SK-N-SH treated with all-trans-retinoic acid at 6 μM for 48 hours (cell line): Measurements from ENCODE around the gene IL6ST.
A peak's percentile ranks its signal among the peaks of the same experiment; 100 is the strongest.

ENCODE experiments used
- ATAC-seq: fragments of 200-7000 bp; cut with Tn5 transposase; 3 replicates; pipeline ENCODE4 v1.9.1; 2020; ENCODE audit warnings: mild to moderate bottlenecking, moderate library complexity
- ARNTL ChIP-seq: fragments of 450-650 bp; formaldehyde crosslinking; IDR thresholded peaks from 2 replicates; pipeline ENCODE4 v1.5.0; 2020; ENCODE audit warnings: low read depth, mild to moderate bottlenecking, moderate library complexity, borderline replicate concordance
- BACH2 ChIP-seq: fragments of 250-450 bp; sonication (Bioruptor Pico); IDR thresholded peaks from 2 replicates; pipeline ENCODE4 v1.9.0; 2021; ENCODE audit warnings: mild to moderate bottlenecking, borderline replicate concordance
- ESRRG ChIP-seq: fragments of 250-450 bp; sonication (Bioruptor Pico); IDR thresholded peaks from 2 replicates; pipeline ENCODE4 v1.6.1; 2021; ENCODE audit warnings: mild to moderate bottlenecking
- GLIS3 ChIP-seq: fragments of 250-450 bp; sonication (Bioruptor Pico); IDR thresholded peaks from 2 replicates; pipeline ENCODE4 v1.5.0; 2020; ENCODE audit warnings: mild to moderate bottlenecking, moderate library complexity
- ISL1 ChIP-seq: fragments of 250-450 bp; sonication (Bioruptor Pico); IDR thresholded peaks from 2 replicates; pipeline ENCODE4 v2.1.2; 2022; ENCODE audit warnings: mild to moderate bottlenecking, moderate library complexity
- OSR1 ChIP-seq: fragments of 250-450 bp; sonication (Bioruptor Pico); IDR thresholded peaks from 2 replicates; pipeline ENCODE4 v1.8.0; 2022; ENCODE audit warnings: moderate library complexity, mild to moderate bottlenecking, inconsistent platforms
- PPARA ChIP-seq: fragments of 250-450 bp; sonication (Bioruptor Pico); IDR thresholded peaks from 2 replicates; pipeline ENCODE4 v1.5.0; 2020; ENCODE audit warnings: mild to moderate bottlenecking, borderline replicate concordance
- RARB ChIP-seq: fragments of 250-450 bp; sonication (Bioruptor Pico); IDR thresholded peaks from 2 replicates; pipeline ENCODE4 v1.8.0; 2021; ENCODE audit warnings: mild to moderate bottlenecking, moderate library complexity
- SNAI2 ChIP-seq: fragments of 250-450 bp; sonication (Bioruptor Pico); IDR thresholded peaks from 2 replicates; pipeline ENCODE4 v1.5.0; 2020; ENCODE audit warnings: mild to moderate bottlenecking, moderate library complexity
- TCF4 ChIP-seq: fragments of 250-450 bp; sonication (Bioruptor Pico); IDR thresholded peaks from 2 replicates; pipeline ENCODE4 v1.8.0; 2021; ENCODE audit warnings: mild to moderate bottlenecking, moderate library complexity, borderline replicate concordance
- TOX ChIP-seq: fragments of 250-450 bp; sonication (Bioruptor Pico); IDR thresholded peaks from 2 replicates; pipeline ENCODE4 v1.8.0; 2021; ENCODE audit warnings: mild to moderate bottlenecking, moderate library complexity, borderline replicate concordance
- ZC3H10 ChIP-seq: fragments of 250-450 bp; sonication (Bioruptor Pico); IDR thresholded peaks from 2 replicates; pipeline ENCODE4 v1.5.1; 2021; ENCODE audit warnings: mild to moderate bottlenecking, moderate library complexity
- ZFP3 ChIP-seq: fragments of 250-450 bp; sonication (Bioruptor Pico); IDR thresholded peaks from 2 replicates; pipeline ENCODE4 v1.5.0; 2020; ENCODE audit warnings: mild to moderate bottlenecking, moderate library complexity
- ZNF565 ChIP-seq: fragments of 450-650 bp; formaldehyde crosslinking; conservative IDR thresholded peaks from 2 replicates; pipeline ENCODE4 v1.5.0; 2020; ENCODE audit warnings: low read depth, mild to moderate bottlenecking, moderate library complexity
- ZNF70 ChIP-seq: fragments of 450-650 bp; formaldehyde crosslinking; IDR thresholded peaks from 2 replicates; pipeline ENCODE4 v1.5.0; 2020; ENCODE audit warnings: mild to moderate bottlenecking, moderate library complexity
- ZNF8 ChIP-seq: fragments of 450-650 bp; formaldehyde crosslinking; IDR thresholded peaks from 2 replicates; pipeline ENCODE4 v1.5.0; 2020; ENCODE audit warnings: mild to moderate bottlenecking, moderate library complexity
- TF ChIP-seq, protein P1 (sequence below): fragments of 250-450 bp; sonication (Bioruptor Pico); IDR thresholded peaks from 2 replicates; pipeline ENCODE4 v1.5.0; 2020; ENCODE audit warnings: mild to moderate bottlenecking, moderate library complexity
- TF ChIP-seq, protein P2 (sequence below): fragments of 250-450 bp; sonication (Bioruptor Pico); IDR thresholded peaks from 2 replicates; pipeline ENCODE4 v1.8.0; 2020; ENCODE audit warnings: mild to moderate bottlenecking, moderate library complexity, borderline replicate concordance
- TF ChIP-seq, protein P3 (sequence below): fragments of 250-450 bp; sonication (Bioruptor Pico); IDR thresholded peaks from 2 replicates; pipeline ENCODE4 v1.8.0; 2021; ENCODE audit warnings: low read depth, mild to moderate bottlenecking, moderate library complexity, borderline replicate concordance
- TF ChIP-seq, protein P4 (sequence below): fragments of 250-450 bp; sonication (Bioruptor Pico); IDR thresholded peaks from 2 replicates; pipeline ENCODE4 v1.5.1; 2021; ENCODE audit warnings: mild to moderate bottlenecking, moderate library complexity

IL6ST gene

DNA sequence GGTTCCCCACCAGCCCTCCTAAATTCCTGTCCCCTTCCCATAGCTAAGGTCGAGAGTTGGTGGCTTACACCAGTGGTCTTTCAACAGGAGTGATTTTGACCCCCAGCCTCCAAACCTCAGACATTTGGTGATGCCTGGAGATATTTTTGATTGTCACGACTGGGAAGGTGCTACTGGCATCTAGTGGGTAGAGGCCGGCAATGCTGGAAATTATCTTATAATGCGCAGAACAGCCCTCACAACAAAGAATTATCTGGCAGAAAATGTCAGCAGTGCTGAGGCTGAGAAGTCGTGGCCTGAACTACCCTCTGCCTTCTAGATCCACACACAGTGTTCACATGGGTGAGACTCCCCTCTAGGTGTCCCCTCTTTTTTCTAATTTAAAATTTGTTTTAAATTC, 74.0 kb downstream of the IL6ST start:
- peak; percentile 71 for ATAC-seq

DNA sequence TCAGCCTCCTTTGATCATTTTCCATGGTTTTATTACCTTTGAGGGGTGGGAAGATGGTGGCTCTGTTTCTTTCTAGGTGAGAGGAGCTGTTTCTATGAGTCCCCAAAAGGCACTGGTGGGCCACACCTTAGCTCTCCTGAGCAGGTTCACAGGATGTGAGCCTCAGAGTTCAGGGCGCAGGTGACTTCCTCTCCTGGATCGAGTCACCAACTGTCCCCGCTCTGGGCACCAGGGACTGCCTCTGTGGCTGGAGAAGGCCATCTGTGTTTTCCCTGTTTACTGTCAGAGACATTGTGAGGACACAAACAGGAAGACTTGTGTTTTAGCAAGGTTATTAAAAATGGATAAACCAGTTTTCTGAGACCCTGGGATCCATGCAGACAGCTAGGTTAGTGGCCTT, 75.1 kb downstream of the IL6ST start:
- ATAC-seq = no peak
- TF ChIP-seq TOX (CRISPR knock-in tag) (no peak), ZC3H10 (CRISPR knock-in tag) (no peak), OSR1 (CRISPR knock-in tag) (no peak), ZNF70 (no peak), ZNF565 (CRISPR knock-in tag) (no peak), ZNF8 (no peak), GLIS3 (CRISPR knock-in tag) (no peak), PPARA (CRISPR knock-in tag) (no peak)

More for the DNA sequence above, 74.0 kb downstream of the IL6ST start:
- no peak for TF ChIP-seq TCF4 (CRISPR knock-in tag)
- TF ChIP-seq, protein P1, sequence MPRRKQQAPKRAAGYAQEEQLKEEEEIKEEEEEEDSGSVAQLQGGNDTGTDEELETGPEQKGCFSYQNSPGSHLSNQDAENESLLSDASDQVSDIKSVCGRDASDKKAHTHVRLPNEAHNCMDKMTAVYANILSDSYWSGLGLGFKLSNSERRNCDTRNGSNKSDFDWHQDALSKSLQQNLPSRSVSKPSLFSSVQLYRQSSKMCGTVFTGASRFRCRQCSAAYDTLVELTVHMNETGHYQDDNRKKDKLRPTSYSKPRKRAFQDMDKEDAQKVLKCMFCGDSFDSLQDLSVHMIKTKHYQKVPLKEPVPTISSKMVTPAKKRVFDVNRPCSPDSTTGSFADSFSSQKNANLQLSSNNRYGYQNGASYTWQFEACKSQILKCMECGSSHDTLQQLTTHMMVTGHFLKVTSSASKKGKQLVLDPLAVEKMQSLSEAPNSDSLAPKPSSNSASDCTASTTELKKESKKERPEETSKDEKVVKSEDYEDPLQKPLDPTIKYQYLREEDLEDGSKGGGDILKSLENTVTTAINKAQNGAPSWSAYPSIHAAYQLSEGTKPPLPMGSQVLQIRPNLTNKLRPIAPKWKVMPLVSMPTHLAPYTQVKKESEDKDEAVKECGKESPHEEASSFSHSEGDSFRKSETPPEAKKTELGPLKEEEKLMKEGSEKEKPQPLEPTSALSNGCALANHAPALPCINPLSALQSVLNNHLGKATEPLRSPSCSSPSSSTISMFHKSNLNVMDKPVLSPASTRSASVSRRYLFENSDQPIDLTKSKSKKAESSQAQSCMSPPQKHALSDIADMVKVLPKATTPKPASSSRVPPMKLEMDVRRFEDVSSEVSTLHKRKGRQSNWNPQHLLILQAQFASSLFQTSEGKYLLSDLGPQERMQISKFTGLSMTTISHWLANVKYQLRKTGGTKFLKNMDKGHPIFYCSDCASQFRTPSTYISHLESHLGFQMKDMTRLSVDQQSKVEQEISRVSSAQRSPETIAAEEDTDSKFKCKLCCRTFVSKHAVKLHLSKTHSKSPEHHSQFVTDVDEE = no peak
- TF ChIP-seq, protein P2, sequence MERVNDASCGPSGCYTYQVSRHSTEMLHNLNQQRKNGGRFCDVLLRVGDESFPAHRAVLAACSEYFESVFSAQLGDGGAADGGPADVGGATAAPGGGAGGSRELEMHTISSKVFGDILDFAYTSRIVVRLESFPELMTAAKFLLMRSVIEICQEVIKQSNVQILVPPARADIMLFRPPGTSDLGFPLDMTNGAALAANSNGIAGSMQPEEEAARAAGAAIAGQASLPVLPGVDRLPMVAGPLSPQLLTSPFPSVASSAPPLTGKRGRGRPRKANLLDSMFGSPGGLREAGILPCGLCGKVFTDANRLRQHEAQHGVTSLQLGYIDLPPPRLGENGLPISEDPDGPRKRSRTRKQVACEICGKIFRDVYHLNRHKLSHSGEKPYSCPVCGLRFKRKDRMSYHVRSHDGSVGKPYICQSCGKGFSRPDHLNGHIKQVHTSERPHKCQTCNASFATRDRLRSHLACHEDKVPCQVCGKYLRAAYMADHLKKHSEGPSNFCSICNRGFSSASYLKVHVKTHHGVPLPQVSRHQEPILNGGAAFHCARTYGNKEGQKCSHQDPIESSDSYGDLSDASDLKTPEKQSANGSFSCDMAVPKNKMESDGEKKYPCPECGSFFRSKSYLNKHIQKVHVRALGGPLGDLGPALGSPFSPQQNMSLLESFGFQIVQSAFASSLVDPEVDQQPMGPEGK = no peak
- TF ChIP-seq OSR1 (CRISPR knock-in tag) = no peak
- TF ChIP-seq ISL1 (CRISPR knock-in tag) = no peak
- no peak for TF ChIP-seq BACH2 (CRISPR knock-in tag)
- TF ChIP-seq ARNTL (CRISPR knock-in tag) = no peak
- no peak for TF ChIP-seq RARB (CRISPR knock-in tag)
- TF ChIP-seq ZNF565 (CRISPR knock-in tag) = no peak
- TF ChIP-seq ESRRG (CRISPR knock-in tag) = no peak
- TF ChIP-seq, protein P3, sequence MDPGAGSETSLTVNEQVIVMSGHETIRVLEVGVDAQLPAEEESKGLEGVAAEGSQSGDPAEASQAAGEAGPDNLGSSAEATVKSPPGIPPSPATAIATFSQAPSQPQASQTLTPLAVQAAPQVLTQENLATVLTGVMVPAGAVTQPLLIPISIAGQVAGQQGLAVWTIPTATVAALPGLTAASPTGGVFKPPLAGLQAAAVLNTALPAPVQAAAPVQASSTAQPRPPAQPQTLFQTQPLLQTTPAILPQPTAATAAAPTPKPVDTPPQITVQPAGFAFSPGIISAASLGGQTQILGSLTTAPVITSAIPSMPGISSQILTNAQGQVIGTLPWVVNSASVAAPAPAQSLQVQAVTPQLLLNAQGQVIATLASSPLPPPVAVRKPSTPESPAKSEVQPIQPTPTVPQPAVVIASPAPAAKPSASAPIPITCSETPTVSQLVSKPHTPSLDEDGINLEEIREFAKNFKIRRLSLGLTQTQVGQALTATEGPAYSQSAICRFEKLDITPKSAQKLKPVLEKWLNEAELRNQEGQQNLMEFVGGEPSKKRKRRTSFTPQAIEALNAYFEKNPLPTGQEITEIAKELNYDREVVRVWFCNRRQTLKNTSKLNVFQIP (CRISPR knock-in tag) = no peak
- TF ChIP-seq ZFP3 (CRISPR knock-in tag) = no peak
- TF ChIP-seq, all 23 proteins: peak for 0

DNA sequence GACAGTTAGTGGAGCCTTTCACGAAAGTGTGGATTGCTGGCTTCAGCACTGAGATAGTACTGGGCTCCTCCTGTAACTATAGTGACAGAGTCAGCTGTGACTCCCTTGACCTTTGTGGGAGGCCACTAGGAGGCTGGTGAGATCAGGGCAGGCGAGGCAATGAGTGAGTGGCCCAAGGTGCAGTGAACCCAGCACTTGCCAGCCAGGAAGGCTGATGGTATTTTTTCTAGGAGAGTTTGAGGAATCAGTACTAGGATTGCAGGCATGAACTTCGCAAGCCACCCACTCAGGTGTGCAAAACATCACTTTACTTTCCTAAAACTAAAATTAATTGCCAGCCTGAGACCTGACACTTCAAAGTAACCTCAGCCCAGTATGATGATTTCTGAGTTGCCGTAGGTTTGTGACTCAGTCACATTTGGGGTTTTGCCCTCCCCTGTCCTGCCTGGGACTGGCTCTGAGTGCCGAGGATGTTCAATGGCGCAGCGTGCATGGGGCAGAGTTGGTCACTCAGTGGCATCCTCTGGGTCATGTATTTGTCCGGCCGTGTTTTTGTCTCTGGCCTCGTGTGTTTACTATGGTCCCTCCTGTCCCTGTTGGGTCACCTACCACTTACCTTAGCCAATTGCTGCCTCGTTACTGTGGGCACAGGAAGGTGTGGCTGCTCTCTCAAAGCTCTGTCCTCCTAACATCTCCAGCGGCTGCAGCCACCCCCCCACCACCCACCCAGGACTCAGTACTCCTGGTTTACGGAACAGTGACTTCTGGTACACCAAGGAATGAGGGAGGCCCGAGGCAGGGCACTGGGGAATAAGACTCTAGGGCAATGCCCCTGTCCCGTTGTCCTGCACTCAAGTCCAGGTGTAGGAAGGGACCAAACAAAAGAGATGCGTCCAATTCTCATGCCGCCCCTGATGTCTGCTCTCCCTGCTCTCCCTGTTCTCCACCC, 76.4 kb downstream of the IL6ST start:
- TF ChIP-seq ZNF70 = no peak
- TF ChIP-seq TCF4 (CRISPR knock-in tag) = no peak
- no peak; the same call in 2 of the 3 replicates for ATAC-seq

DNA sequence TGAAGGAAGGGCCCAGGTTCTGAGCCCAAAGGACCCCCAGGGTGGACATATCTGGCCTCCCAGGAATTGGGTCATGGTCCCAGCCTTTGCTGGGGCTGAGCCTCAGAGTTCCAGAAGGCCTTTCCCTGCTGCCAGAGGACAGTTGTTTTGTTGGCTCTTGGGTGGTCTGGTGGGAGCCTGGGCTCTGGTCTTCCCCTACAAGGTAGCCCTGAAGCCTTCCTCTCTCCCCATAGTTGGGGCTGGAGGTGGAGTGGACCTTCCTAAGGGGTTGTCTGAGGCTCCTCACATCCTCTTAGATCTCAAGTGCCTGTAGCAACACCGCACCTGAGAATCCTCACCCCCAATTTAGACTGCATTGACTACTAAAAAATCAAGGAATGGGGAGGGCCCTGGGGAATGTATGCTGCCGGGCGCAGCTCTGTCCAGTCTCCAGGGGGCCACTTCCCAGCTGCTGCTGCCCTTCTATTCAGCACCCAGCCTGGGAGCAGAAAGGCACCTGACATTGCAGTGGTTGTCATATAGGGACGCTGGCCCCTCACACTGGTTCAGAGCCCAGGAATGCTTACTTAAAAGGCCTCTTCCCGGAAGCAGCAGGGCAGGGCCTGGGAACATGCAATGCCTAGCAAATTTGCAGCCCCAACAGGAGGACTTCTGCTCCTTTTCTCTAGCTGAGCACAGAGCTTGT, 77.2 kb downstream of the IL6ST start:
- no peak for ATAC-seq
- no peak for TF ChIP-seq ZNF70
- TF ChIP-seq RARB (CRISPR knock-in tag) = no peak
- no peak for TF ChIP-seq TCF4 (CRISPR knock-in tag)
- TF ChIP-seq, protein P2 = no peak
- no peak for TF ChIP-seq ISL1 (CRISPR knock-in tag)
- no peak for TF ChIP-seq BACH2 (CRISPR knock-in tag)
- no peak for TF ChIP-seq ARNTL (CRISPR knock-in tag)
- TF ChIP-seq, protein P4, sequence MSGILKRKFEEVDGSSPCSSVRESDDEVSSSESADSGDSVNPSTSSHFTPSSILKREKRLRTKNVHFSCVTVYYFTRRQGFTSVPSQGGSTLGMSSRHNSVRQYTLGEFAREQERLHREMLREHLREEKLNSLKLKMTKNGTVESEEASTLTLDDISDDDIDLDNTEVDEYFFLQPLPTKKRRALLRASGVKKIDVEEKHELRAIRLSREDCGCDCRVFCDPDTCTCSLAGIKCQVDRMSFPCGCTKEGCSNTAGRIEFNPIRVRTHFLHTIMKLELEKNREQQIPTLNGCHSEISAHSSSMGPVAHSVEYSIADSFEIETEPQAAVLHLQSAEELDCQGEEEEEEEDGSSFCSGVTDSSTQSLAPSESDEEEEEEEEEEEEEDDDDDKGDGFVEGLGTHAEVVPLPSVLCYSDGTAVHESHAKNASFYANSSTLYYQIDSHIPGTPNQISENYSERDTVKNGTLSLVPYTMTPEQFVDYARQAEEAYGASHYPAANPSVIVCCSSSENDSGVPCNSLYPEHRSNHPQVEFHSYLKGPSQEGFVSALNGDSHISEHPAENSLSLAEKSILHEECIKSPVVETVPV (CRISPR knock-in tag) = no peak
- no peak for TF ChIP-seq SNAI2 (CRISPR knock-in tag)
- no peak for TF ChIP-seq ESRRG (CRISPR knock-in tag)
- no peak for TF ChIP-seq ZFP3 (CRISPR knock-in tag)
- TF ChIP-seq, protein P1 = no peak
